ENCODE results near the gene FBXL17.

FBXL17 gene

GRCh38 chr5:107958861-107959260, 423.0 kb downstream of the FBXL17 start:
- no peak overlapping the region for H3K27ac ChIP-seq
- TF ChIP-seq ZFX (IDR thresholded peaks at IDR 0.05; ENCODE audit: borderline replicate concordance) = no peak
- no peak for TF ChIP-seq CTCF (IDR thresholded peaks at IDR 0.05)

GRCh38 chr5:107958432-107958831, 423.5 kb downstream of the FBXL17 start:
- TF ChIP-seq CTCF (IDR thresholded peaks at IDR 0.05) (no peak), ZFX (IDR thresholded peaks at IDR 0.05; ENCODE audit: borderline replicate concordance) (no peak)
- H3K27ac ChIP-seq = no peak overlapping the region

- TF ChIP-seq ZFX (IDR thresholded peaks at IDR 0.05; ENCODE audit: borderline replicate concordance) (no peak), CTCF (IDR thresholded peaks at IDR 0.05) (no peak)
These were observed 424.8 kb downstream of the FBXL17 start for GRCh38 chr5:107957051-107957450.

GRCh38 chr5:107955321-107955720, 426.6 kb downstream of the FBXL17 start:
- TF ChIP-seq ZFX (IDR thresholded peaks at IDR 0.05; ENCODE audit: borderline replicate concordance) (no peak), CTCF (IDR thresholded peaks at IDR 0.05) (no peak)
- no peak overlapping the region for H3K27ac ChIP-seq

More at GRCh38 chr5:107957051-107957450, 424.8 kb downstream of the FBXL17 start:
- H3K27ac ChIP-seq = no peak overlapping the region

GRCh38 chr5:107954254-107954653, 427.6 kb downstream of the FBXL17 start:
- no peak overlapping the region for H3K27ac ChIP-seq
- TF ChIP-seq ZFX (IDR thresholded peaks at IDR 0.05; ENCODE audit: borderline replicate concordance) = no peak

GRCh38 chr5:107952450-107952849, 429.4 kb downstream of the FBXL17 start:
- TF ChIP-seq CTCF (IDR thresholded peaks at IDR 0.05) = no peak
- TF ChIP-seq ZFX (IDR thresholded peaks at IDR 0.05; ENCODE audit: borderline replicate concordance) = no peak

GRCh38 chr5:107951309-107951708, 430.6 kb downstream of the FBXL17 start:
- TF ChIP-seq ZFX (IDR thresholded peaks at IDR 0.05; ENCODE audit: borderline replicate concordance) (no peak), CTCF (IDR thresholded peaks at IDR 0.05) (no peak)
- no peak overlapping the region for H3K27ac ChIP-seq

More at GRCh38 chr5:107952450-107952849, 429.4 kb downstream of the FBXL17 start:
- H3K27ac ChIP-seq = no peak overlapping the region

GRCh38 chr5:107950776-107951175, 431.1 kb downstream of the FBXL17 start:
- H3K27ac ChIP-seq = no peak overlapping the region
- TF ChIP-seq CTCF (IDR thresholded peaks at IDR 0.05) (no peak), ZFX (IDR thresholded peaks at IDR 0.05; ENCODE audit: borderline replicate concordance) (no peak)

All from 22Rv1 (cell line).